ENCODE data around the gene LRIT1.

LRIT1 gene

DNA sequence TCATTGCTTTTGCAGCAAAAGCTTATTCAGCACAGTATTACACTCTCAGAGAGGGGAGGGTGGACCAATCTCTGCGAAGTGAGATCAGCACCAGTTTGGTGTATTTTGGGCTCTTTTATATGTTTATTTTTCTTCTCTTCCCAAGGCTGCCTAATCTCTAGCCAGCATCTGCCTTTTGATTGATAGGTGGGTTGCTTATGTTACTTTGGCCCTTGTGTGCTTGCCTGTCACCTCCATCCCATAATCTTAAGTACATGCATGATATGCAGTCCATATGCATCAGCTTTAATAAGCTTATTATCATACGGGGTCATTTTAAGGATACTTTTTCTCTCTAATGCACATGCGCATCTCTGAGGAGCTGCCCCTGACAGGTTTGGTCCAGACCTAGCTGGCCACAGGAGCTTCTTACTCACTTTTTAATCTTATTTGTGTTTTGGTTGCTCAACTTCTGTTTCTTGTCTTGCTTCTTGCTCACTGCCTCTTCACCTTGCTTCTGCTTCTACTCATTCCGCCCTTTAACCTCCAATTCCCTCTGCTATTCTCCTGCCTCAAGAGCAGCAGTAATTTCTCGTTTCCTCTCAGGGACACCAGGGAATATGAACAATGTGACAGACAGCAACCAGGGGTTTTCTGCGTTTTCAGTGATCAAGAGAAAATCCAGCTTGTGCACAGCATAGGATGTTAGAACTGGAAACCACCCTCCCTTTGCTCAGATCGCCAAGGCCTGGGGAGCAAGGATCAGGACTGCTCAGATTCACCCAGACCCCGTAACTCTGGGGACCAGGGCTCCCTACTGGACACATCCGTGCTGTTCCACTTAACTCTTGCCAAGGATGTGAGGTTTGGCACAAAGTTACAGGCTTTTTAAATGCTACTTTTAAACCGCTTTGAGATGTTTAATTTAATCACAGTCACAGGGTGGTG, 13.5 kb upstream of the LRIT1 start:
- FAIRE-seq, result no peak

- FAIRE-seq, result no peak
Observed at GRCh38 chr10:84248794-84249193, 7.4 kb upstream of the LRIT1 start.

DNA sequence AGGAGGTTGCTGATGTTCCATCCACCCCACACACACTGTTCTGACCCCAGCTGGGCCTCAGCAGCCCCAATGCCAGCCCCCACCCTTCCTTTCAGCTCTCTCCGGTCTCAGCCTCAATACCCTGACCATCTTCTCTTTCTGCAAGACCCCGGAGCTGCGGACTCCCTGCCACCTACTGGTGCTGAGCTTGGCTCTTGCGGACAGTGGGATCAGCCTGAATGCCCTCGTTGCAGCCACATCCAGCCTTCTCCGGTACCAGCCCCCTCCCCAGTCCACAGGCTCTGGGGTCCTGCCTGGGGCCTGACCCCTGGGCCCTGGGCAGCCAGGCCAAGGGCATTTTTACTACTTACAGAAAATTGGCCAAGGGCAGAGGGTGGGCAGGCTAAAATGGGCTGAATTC, 6.2 kb upstream of the LRIT1 start:
- no peak for FAIRE-seq

DNA sequence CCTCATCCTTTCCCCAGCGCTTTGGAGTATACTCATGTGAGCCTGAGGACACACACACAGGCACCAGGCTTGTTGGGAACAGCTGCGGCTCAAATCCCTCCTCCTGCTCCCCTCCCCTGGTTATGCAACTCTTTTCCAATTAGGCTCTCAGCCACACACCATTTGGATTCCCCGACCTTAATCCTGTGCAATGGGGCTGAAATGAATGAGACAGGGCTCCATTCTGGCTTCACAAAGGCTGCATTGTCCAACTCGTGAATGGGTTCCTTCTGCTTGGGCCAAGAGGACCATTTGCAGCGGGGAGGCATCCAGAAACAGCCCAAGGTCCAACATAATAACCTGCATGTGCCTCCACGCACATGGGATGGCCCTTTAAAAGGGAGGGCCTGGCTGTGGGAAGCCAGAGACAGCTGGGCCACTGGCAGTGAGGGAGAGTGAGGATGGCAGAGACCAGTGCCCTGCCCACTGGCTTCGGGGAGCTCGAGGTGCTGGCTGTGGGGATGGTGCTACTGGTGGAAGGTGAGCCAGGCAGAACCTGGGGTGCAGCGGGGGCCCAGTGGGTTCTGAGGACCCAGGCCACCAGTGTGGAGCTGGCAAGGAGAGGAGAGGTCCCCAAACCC, 3.4 kb upstream of the LRIT1 start, which contains the start of gene RGR:
Gene RGR (plus strand): TSS at position 403 of the 620 bp plus-strand sequence. CDS start 38 bp downstream, at position 441.
- FAIRE-seq, result no peak

DNA sequence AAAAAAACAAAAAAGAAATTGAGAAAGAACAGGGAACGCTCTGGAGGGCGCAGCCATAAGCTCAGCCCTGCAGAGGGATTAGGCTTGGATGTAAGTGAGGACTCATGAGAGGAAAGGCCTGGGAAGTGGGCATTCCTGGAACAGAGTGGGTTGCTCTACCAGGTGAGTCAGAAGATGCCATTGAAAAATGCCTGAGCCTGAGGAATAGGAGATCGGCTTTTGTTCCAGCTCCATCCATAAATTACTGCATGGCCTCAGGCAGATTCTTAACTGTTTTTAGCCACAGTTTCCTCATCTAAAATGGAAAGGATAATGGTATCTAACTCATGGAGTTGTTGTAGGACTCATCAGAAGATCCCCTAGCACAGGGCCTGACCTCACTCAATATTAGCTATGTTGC, 2.4 kb upstream of the LRIT1 start:
- no peak for FAIRE-seq

DNA sequence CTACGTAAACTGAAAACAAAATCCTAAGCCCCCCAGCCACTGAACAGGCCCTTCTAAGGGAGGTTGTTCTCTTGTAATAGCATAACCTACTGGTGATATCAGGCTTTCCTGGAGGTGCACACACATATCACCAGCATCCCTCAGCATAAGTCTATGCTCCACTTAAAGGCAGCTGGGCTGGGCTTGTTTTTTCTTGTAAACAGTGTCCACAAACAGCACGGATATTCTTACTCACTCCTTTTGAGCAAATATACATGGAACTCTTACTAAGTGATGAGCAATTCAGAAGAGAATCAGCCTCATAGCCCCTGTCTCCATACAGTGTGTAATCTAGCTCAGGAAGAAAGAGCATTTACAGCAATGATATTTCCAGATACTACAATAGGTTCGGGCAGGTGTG, 2.4 kb downstream of the LRIT1 start:
- FAIRE-seq, result no peak

- FAIRE-seq, result no peak
Observed at GRCh38 chr10:84237199-84238051, 3.9 kb downstream of the LRIT1 start.

DNA sequence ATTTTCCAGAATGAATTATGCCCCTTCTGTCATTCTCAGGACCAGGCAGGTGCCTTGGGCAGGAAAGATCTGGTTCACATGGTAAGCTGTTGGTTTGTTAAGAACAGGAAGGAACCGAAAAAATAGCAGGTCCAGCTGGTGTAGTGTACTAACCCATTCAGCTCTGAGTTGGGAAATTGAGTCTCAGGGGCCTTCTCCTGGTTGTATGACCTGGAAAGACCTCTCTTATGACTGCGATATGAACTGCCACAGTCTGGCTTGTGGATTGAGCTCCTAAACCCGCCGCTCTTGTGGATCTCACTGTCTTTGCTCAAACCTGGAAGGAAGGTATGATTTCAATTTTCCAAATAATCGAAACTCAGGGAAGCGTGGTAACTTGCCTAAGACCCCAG, 4.5 kb downstream of the LRIT1 start:
- no peak for FAIRE-seq

DNA sequence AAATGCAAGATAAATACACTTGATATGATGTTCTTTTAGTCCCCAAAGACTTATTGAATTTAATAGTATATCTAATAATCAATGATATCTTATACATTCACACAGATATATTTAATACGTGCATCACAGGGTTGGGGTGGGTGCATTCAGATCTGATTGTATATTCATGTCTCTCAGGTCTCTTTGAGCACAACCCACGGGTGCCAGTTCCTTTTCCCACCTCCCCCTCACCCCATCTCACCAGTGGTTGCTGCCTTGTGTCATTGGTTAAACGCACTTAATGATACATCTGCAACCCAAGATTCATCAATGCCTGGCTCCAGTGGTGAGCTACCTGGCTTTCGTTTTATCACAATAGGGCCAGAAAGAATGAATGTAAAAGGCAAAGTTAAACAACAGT, 6.2 kb downstream of the LRIT1 start:
- FAIRE-seq, result no peak

GRCh38 chr10:84234479-84234878, 6.9 kb downstream of the LRIT1 start:
- no peak for FAIRE-seq

DNA sequence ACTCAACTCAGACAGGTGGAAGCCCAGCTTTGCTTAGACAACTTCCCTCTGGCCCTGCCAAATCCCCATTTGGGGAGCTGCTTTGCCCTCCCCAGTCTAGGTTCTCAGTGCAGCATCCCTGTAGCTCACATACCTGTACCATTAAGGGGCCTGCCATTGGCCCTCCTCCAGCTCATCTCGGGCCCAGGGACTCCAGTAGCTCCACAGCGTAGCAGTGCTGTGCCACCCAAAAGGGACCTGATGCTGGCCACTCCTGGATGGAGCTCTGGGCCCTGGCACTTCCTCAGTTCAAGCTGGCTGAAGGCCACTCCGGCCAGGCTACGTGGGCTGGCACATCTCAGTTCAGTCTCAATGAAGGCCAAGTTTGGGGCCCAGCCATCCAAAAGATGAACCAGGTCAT, 7.4 kb downstream of the LRIT1 start:
- no peak for FAIRE-seq

GRCh38 chr10:84232376-84232775, 9.0 kb downstream of the LRIT1 start:
- no peak for FAIRE-seq

GRCh38 chr10:84230359-84230758, 11.0 kb downstream of the LRIT1 start:
- no peak for FAIRE-seq

DNA sequence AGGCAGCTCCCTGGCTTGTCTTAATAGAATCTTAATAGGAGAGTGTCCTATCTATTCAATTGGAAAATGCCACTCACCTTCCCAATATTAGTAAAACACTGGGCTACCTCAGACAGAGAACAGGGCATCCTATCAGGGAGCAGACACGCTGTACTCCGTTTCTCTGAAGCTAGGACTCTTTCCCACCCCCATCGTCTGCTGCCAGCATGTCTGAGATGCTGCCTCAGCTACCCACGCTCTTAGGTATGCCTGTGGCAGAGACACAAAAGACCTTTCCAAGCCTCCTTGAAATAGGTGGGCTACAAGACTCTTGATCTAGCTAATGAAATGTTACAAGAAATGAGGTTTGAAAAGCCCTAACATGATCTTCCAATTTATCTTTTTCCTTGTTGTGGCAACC, 13.5 kb downstream of the LRIT1 start:
- no peak for FAIRE-seq

DNA sequence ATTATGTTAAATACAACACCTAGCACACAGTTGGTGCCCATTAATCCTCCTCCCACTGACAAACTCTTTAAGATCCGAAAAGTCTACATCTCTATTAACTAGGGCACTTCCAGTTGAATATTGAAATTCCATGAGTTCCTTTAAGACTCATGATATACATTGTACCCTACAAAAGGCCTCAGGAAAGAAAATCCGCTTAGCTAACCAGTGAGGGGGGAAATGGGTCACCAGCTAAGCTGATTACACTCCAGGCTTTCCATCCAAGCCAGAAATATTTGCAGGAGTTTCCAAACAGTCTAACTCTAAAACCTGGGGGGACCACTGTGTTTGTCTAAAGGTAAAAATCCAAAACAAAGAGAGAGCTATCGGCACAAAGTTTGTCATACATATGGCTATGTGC, 14.7 kb downstream of the LRIT1 start:
- no peak for FAIRE-seq

DNA sequence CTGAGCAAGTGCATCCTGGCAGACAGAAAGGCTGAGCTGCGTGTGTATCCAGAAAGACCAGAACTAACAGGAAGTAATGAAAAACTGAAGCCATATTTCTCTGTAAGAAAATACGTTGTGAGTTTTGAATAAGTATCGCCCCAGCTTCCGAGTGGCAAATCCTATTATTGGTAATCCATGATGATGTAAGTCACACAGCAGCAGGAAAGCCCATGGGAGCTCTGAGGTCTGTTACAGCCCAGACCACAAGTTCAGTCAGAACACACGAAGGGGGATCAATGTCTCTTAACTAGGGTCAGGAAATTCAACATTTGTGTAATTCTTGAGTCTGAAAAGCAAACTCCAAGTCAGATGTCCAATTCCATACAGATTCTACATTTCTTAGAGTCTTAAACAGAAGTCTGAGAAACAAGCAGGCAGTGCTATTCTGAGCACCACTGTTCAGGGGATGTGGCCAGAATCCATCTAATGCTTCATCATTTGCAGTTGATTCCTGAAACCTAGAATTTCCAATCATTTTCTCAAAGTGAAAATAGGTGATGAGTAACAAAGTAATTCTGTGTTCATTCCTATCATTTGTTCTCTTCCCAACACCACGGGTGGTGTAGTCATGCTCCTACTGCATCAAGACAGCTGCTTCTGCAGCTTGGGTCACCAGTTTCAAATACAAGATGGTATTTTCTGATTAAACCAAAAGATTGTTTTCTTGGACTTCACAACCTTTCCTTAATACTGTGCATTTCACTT, 15.7 kb downstream of the LRIT1 start, which contains the start of gene LRIT2:
Gene LRIT2 (minus strand): TSS at position 118 of the 747 bp plus-strand sequence. CDS start 24 bp downstream, at position 94.
- no peak for FAIRE-seq

- no peak for FAIRE-seq
Observed at GRCh38 chr10:84224411-84225028, 16.8 kb downstream of the LRIT1 start.

GRCh38 chr10:84221916-84222315, 19.4 kb downstream of the LRIT1 start:
- no peak for FAIRE-seq

DNA sequence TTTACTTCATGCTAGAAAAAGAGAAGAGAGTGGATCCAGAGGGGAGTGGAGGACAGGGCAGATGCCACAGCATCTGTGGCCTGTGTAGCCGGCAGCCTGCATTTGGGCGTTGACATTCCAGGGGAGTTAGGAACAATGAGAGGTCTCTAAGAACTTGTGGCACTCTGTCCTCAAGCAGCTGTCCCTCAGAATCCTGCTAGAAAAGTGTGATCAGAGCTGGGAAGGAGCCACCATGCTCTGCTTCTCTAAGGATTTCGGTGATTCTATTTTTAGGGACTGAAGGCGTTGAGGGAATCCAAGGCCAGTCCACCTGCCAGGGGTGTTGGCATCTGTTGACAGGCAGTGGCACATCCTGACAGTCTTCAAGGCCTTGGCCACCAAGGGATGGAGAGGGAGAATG, 23.6 kb downstream of the LRIT1 start:
- no peak for FAIRE-seq

GRCh38 chr10:84216834-84217233, 24.5 kb downstream of the LRIT1 start:
- no peak for FAIRE-seq

- FAIRE-seq, result no peak
Observed at GRCh38 chr10:84214612-84215235, 26.6 kb downstream of the LRIT1 start.

Measured in colon (tissue), 2 donors.